ENCODE data around the gene DCX. TPM values are rescaled to one million over a fixed set of nuclear protein-coding genes. Genes with fewer than 3 reads are reported as not detected.

The DCX gene
- total RNA-seq, 1 experiment from 2014 or later: not detected

DNA sequence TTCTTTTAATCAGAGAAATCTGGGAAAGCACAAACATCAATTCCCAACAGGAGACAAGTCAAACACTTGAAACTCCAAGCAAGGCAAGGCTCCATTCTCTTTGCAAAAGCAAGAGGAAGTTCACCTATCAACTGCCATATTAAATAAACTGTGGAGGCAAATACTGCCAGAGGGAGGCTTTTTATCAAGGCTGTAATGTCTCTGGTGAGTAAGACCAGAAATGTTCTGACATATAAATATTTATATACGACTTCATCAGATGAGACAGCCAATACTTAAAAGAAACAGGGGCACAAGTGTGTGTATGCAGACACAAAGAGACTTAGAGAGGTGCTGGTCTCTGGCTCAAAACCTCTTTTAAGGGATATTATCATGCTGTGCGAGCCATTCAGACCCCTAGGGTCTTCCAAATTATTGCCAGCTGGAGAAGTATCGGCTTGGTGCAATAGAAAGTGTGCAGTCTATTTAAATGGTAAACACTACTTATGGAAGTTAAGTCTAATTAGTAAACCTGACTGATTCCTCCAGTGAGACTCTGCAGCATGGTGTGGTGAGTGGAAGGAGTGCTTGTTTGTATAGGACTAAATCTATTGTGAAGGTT lies 24.4 kb downstream of the DCX start (continued):
- TF ChIP-seq SP1 (IDR thresholded peaks at IDR 0.05; ENCODE audit: low read depth): no peak

DNA sequence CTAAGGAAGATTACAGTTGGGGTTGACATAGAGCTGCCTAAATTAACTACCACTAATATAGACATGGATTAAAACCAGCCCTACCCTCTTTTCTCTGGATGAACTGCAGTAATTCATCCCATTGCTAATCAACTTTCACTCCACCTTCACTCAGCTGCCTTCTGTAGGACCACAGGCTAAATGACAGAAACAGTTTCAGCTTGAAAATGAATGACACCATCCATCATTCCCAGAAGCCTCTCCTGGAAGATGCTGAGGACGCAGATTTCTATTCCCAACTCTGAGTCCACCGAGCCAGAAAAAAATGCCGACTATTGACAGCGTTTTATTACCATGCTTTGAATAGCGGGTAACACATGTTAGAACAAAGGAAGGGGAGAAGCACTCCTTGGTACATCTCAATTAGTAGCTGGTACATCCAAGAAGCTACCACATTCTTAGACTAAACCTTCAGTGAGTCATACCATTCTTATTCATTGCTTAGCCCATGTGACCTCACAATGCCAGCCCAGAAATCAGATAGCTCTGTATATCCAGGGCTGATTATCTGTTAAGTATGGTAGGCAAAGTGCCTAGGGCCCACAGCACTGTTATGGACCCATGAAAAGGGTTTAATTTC lies 25.3 kb downstream of the DCX start:
- no peak overlapping the region for H2AFZ ChIP-seq (ENCODE audit: low read depth, low read length, poor library complexity, severe bottlenecking)
- H3K27ac ChIP-seq (ENCODE audit: low read depth, low read length): no peak overlapping the region
- no TSS peak for BruUV-seq (replicated peaks)
- no peak for DNase-seq (ENCODE audit: low read depth, low spot score)
- H3K4me3 ChIP-seq (replicated peaks in 1 of 2; ENCODE audit: low read depth in 1 of 2, low read length in 2 of 2): no peak overlapping the region
- no peak for ATAC-seq
- no peaks in the 10 kb centered on the region for H3K9me2 ChIP-seq (ENCODE audit: insufficient read depth)
- ChIA-PET RAD21 (ENCODE audit: low non-redundant PET in 1 of 2, low total read pairs in 2 of 2, uncharacterized antibody in 2 of 2, unreplicated experiment in 2 of 2) (no interaction called here), POLR2A (no interaction called here), CTCF (no interaction called here)
- H3K36me3 ChIP-seq (ENCODE audit: control insufficient read depth in 1 of 2, insufficient read depth in 2 of 2, low read length in 2 of 2): no peaks in the 10 kb centered on the region
- intact Hi-C loops (cut with micrococcal nuclease): no loop called here
- H3K9me3 ChIP-seq (ENCODE audit: control insufficient read depth in 1 of 2, insufficient read depth in 1 of 2, low read depth in 1 of 2, low read length in 2 of 2): no peaks in the 10 kb centered on the region
- H4K20me1 ChIP-seq (ENCODE audit: insufficient read depth): no peaks in the 10 kb centered on the region
- no peaks in the 10 kb centered on the region for H3K79me2 ChIP-seq (ENCODE audit: insufficient read depth, low read length)
- H3K9ac ChIP-seq (ENCODE audit: low read length): no peak overlapping the region
- TF ChIP-seq, protein P1, sequence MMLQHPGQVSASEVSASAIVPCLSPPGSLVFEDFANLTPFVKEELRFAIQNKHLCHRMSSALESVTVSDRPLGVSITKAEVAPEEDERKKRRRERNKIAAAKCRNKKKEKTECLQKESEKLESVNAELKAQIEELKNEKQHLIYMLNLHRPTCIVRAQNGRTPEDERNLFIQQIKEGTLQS (IDR thresholded peaks at IDR 0.05): no peak
- no peak for TF ChIP-seq SIN3A (IDR thresholded peaks at IDR 0.05; ENCODE audit: low read depth)
- TF ChIP-seq POLR2A (IDR thresholded peaks at IDR 0.05; ENCODE audit: borderline replicate concordance, extremely low read depth, insufficient read depth, insufficient read length): no peak
- TF ChIP-seq RAD21 (IDR thresholded peaks at IDR 0.05; ENCODE audit: low read depth): no peak
- TF ChIP-seq, protein P2, sequence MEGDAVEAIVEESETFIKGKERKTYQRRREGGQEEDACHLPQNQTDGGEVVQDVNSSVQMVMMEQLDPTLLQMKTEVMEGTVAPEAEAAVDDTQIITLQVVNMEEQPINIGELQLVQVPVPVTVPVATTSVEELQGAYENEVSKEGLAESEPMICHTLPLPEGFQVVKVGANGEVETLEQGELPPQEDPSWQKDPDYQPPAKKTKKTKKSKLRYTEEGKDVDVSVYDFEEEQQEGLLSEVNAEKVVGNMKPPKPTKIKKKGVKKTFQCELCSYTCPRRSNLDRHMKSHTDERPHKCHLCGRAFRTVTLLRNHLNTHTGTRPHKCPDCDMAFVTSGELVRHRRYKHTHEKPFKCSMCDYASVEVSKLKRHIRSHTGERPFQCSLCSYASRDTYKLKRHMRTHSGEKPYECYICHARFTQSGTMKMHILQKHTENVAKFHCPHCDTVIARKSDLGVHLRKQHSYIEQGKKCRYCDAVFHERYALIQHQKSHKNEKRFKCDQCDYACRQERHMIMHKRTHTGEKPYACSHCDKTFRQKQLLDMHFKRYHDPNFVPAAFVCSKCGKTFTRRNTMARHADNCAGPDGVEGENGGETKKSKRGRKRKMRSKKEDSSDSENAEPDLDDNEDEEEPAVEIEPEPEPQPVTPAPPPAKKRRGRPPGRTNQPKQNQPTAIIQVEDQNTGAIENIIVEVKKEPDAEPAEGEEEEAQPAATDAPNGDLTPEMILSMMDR (IDR thresholded peaks at IDR 0.05 in 2 of 3, conservative IDR thresholded peaks at IDR 0.05 in 1 of 3; ENCODE audit: borderline replicate concordance in 1 of 3, insufficient read depth in 1 of 3, low read depth in 2 of 3, low read length in 2 of 3): no peak
- no peak for TF ChIP-seq EZH2 (IDR thresholded peaks at IDR 0.05)
- TF ChIP-seq ZBTB33 (IDR thresholded peaks at IDR 0.05; ENCODE audit: extremely low read depth, insufficient replicate concordance, low read length): no peak
- H3K27me3 ChIP-seq (ENCODE audit: insufficient read depth, low read length): no peaks in the 10 kb centered on the region
- H3K4me1 ChIP-seq (ENCODE audit: control insufficient read depth in 1 of 2, insufficient read depth in 2 of 2, low read length in 2 of 2): no peaks in the 10 kb centered on the region
- no peak overlapping the region for H3K4me2 ChIP-seq (ENCODE audit: low read length)

Measured in HCT116 (cell line).